AG04449 (cell line): ENCODE measurements around the gene YLPM1.
"Not testable (repeated sequence)": the region's sequence is repeated elsewhere in the genome, so short reads cannot be mapped to it uniquely, and the experiment has no call there.

ENCODE experiments used
- CTCF ChIA-PET: fragments of 350-600 bp; formaldehyde crosslinking; extraction: SDS; loops from one replicate; lab custom pipeline; 2021; ENCODE audit warnings: antibody characterized with exemption; lab: Yijun Ruan, JAX
- POLR2A ChIA-PET: fragments of 400-600, 350-600 bp; formaldehyde crosslinking; extraction: SDS; loops from one replicate; lab custom pipeline; 2020; ENCODE audit warnings: antibody characterized with exemption, inconsistent platforms; lab: Yijun Ruan, JAX
- DNase-seq: peaks from one replicate; pipeline ENCODE4 v3.0.0-alpha.2; 2010; ENCODE audit warnings: low read depth, low spot score
- H3K4me3 ChIP-seq: 2 replicates; pipeline ENCODE4 v1.5.1; 2011; ENCODE audit warnings: low read depth, mild to moderate bottlenecking, control low read depth, low read length
- TF ChIP-seq, protein P1 (sequence below): IDR thresholded peaks from one replicate; pipeline ENCODE4 v1.5.1; 2011; ENCODE audit warnings: mild to moderate bottlenecking, moderate library complexity, low read length, control low read depth, inconsistent platforms; ENCODE audit not compliant: insufficient read depth; ENCODE audit errors: missing control alignments

Gene YLPM1

DNA sequence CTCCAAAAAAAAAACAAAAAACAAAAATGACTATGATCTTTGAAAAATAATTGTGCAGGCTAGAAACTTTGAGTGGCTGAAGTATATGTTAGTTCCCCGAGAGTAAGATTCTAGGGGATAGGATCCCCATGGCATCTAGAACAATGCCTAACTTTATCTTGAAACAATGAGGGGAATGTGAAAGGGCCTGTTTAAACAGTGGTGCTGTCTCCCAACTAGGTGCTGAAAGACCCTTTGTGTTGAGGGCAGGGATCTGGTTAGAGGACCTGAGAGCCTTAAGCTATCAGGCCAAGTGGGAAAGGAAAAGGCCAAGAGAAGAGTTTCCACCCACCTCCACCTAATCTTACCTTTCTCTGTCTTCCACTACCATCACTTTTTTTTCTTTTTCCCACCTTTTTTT, 6.8 kb upstream of the YLPM1 start:
- H3K4me3 ChIP-seq = no peak overlapping the region
- ChIA-PET CTCF (interaction anchor here (1.4 to 1.7 kb wide), 2 partner anchors 36 to 147 kb away, joined by 3 to 4 read pairs; no protein-coding TSS in a partner anchor), POLR2A (no interaction called here)
- TF ChIP-seq, protein P1, sequence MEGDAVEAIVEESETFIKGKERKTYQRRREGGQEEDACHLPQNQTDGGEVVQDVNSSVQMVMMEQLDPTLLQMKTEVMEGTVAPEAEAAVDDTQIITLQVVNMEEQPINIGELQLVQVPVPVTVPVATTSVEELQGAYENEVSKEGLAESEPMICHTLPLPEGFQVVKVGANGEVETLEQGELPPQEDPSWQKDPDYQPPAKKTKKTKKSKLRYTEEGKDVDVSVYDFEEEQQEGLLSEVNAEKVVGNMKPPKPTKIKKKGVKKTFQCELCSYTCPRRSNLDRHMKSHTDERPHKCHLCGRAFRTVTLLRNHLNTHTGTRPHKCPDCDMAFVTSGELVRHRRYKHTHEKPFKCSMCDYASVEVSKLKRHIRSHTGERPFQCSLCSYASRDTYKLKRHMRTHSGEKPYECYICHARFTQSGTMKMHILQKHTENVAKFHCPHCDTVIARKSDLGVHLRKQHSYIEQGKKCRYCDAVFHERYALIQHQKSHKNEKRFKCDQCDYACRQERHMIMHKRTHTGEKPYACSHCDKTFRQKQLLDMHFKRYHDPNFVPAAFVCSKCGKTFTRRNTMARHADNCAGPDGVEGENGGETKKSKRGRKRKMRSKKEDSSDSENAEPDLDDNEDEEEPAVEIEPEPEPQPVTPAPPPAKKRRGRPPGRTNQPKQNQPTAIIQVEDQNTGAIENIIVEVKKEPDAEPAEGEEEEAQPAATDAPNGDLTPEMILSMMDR = no peak
- DNase-seq = no peak

DNA sequence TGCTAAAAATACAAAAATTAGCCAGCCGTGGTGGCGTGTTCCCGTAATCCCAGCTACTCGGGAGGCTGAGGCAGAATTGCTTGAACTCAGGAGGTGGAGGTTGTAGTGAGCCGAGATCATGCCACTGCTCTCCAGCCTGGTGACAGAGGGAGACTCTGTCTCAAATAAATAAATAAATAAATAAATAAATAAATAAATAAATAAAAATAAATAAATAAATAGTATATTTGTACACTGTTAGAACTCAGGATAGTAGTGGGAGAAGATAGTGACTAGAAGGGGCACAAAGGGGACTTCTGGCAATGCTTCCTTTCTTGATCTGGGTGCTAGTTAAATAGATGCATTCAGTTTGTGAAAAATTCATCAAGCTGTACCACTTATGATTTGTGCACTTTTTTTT, 4.6 kb upstream of the YLPM1 start:
- CTCF ChIA-PET = not testable (repeated sequence)

GRCh38 chr14:74763803-74764531, 851 bp downstream of the YLPM1 start:
- DNase-seq = no peak
- CTCF ChIA-PET = interaction anchor here (0.7 to 3.9 kb wide), 20 partner anchors 8 to 189 kb away, joined by 3 to 60 read pairs (median 4); partner anchors contain the start of gene LTBP2
- H3K4me3 ChIP-seq = peak overlapping the region; percentile 74
- TF ChIP-seq, protein P1 = no peak
- POLR2A ChIA-PET = interaction anchor here (0.6 to 1.4 kb wide), 3 partner anchors 116 to 149 kb away, joined by 3 to 6 read pairs (median 4); no protein-coding TSS in a partner anchor

More for the DNA sequence above, 4.6 kb upstream of the YLPM1 start:
- POLR2A ChIA-PET, H3K4me3 ChIP-seq, DNase-seq: not testable (repeated sequence)

- CTCF ChIA-PET = no interaction called here
- DNase-seq = no peak
- TF ChIP-seq, protein P1 = no peak
- POLR2A ChIA-PET = no interaction called here
- peak overlapping the region; percentile 74 for H3K4me3 ChIP-seq
These were observed 2.6 kb downstream of the YLPM1 start for GRCh38 chr14:74765721-74766120.

DNA sequence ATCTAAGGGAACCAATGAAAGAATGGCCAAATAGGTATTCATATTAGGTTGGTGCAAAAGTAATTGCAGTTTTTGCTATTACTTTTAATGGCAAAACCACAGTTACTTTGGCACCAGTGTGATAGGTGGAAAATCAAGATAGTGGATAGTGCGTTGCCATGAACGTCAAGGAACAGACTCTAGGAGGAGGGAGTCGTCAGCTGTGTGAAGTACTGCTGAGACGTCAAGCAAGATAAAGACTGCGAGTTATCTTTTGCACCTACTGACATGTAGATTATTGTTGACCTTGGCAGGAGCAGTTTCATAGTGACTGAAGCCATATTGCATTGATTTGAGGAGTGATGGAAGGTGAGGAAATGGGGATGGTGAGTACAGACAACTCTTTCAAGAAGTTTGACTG, 8.3 kb downstream of the YLPM1 start:
- no peak overlapping the region for H3K4me3 ChIP-seq
- no peak for DNase-seq
- ChIA-PET POLR2A (no interaction called here), CTCF (interaction anchor here (0.7 to 1.6 kb wide), 8 partner anchors 8 to 161 kb away, joined by 3 to 8 read pairs (median 3); partner anchors contain the start of gene YLPM1)
- TF ChIP-seq, protein P1 = no peak

DNA sequence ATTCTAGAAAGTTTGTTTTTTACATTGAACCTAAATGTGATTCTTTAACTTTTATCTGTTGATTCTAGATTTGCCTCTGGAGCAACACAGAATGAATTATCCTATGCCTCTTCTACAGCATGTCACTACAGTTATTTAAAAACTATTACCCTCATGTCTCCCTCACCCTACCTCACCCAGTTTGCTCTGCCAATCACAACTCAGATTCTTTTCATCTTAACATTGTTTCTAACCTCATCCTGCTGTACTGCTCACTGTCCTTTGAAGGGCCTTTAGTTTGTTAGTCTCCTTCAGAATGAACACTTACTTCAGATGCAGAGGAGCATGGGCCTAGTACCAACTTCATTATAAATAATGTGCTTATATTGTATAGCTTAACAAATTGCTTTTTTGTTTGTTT, 21.5 kb downstream of the YLPM1 start:
- CTCF ChIA-PET = interaction anchor here (1.9 kb wide), 2 partner anchors 20 to 176 kb away, joined by 5 to 7 read pairs; no protein-coding TSS in a partner anchor
- TF ChIP-seq, protein P1 = no peak
- no peak for DNase-seq
- no peak overlapping the region for H3K4me3 ChIP-seq
- POLR2A ChIA-PET = no interaction called here
